ENCODE data around the gene PIEZO2.
A peak's percentile ranks its signal among the peaks of the same experiment; 100 is the strongest.

The PIEZO2 gene

GRCh38 chr18:10787293-10787901, 362.0 kb downstream of the PIEZO2 start:
- peak; percentile 70 for DNase-seq (ENCODE audit: low spot score)

- DNase-seq (ENCODE audit: low spot score), result no peak
Observed at GRCh38 chr18:10785798-10786197, 363.6 kb downstream of the PIEZO2 start.

GRCh38 chr18:10784596-10785202, 364.7 kb downstream of the PIEZO2 start:
- no peak for DNase-seq (ENCODE audit: low spot score)

- DNase-seq (ENCODE audit: low spot score), result no peak
Observed at GRCh38 chr18:10783941-10784340, 365.4 kb downstream of the PIEZO2 start.

GRCh38 chr18:10776493-10776892, 372.9 kb downstream of the PIEZO2 start:
- peak; percentile 28 for DNase-seq (ENCODE audit: low spot score)

GRCh38 chr18:10775026-10775425, 374.3 kb downstream of the PIEZO2 start:
- DNase-seq (ENCODE audit: low spot score), result no peak

GRCh38 chr18:10771053-10771709, 378.2 kb downstream of the PIEZO2 start:
- DNase-seq (ENCODE audit: low spot score), result no peak

GRCh38 chr18:10770264-10770663, 379.1 kb downstream of the PIEZO2 start:
- no peak for DNase-seq (ENCODE audit: low spot score)

GRCh38 chr18:10768221-10768620, 381.1 kb downstream of the PIEZO2 start:
- no peak for DNase-seq (ENCODE audit: low spot score)

- DNase-seq (ENCODE audit: low spot score), result no peak
Observed at GRCh38 chr18:10767658-10768057, 381.7 kb downstream of the PIEZO2 start.

- no peak for DNase-seq (ENCODE audit: low spot score)
Observed at GRCh38 chr18:10760986-10761385, 388.4 kb downstream of the PIEZO2 start.

GRCh38 chr18:10759241-10759640, 390.1 kb downstream of the PIEZO2 start:
- no peak for DNase-seq (ENCODE audit: low spot score)

GRCh38 chr18:10757946-10758345, 391.4 kb downstream of the PIEZO2 start:
- DNase-seq (ENCODE audit: low spot score), result no peak

GRCh38 chr18:10757349-10757748, 392.0 kb downstream of the PIEZO2 start:
- no peak for DNase-seq (ENCODE audit: low spot score)

GRCh38 chr18:10755855-10756254, 393.5 kb downstream of the PIEZO2 start:
- DNase-seq (ENCODE audit: low spot score), result no peak

- no peak for DNase-seq (ENCODE audit: low spot score)
Observed at GRCh38 chr18:10754128-10754527, 395.2 kb downstream of the PIEZO2 start.

- DNase-seq (ENCODE audit: low spot score), result no peak
Observed at GRCh38 chr18:10752382-10752781, 397.0 kb downstream of the PIEZO2 start.

GRCh38 chr18:10751653-10752052, 397.7 kb downstream of the PIEZO2 start:
- DNase-seq (ENCODE audit: low spot score), result no peak

GRCh38 chr18:10750191-10751035, 399.0 kb downstream of the PIEZO2 start:
- DNase-seq (ENCODE audit: low spot score), result no peak

- no peak for DNase-seq (ENCODE audit: low spot score)
Observed at GRCh38 chr18:10748641-10749040, 400.7 kb downstream of the PIEZO2 start.

GRCh38 chr18:10745971-10746370, 403.4 kb downstream of the PIEZO2 start:
- no peak for DNase-seq (ENCODE audit: low spot score)

- no peak for DNase-seq (ENCODE audit: low spot score)
Observed at GRCh38 chr18:10745219-10745618, 404.1 kb downstream of the PIEZO2 start.

- no peak for DNase-seq (ENCODE audit: low spot score)
Observed at GRCh38 chr18:10743766-10744165, 405.6 kb downstream of the PIEZO2 start.

Measured in HuH-7 (cell line).